K562 (cell line): Measurements from ENCODE around the gene LZTS2. TPM values are rescaled to one million over a fixed set of nuclear protein-coding genes. Genes with fewer than 3 reads are reported as not detected.

ENCODE experiments used
- ATAC-seq: fragments of 200-7000 bp; cut with Tn5 transposase; 3 replicates; pipeline ENCODE4 v1.9.1; 2020; ENCODE audit warnings: moderate library complexity
- BruUV-seq: library from RNA; stranded (reverse); fragments of 400-500 nt; replicated peaks from 2 replicates; lab custom pipeline; 2021; lab: Mats Ljungman, UMichigan
- CTCF ChIA-PET: fragments of 300-600 bp; formaldehyde crosslinking; extraction: SDS; loops from one replicate; lab custom pipeline; 2021; ENCODE audit warnings: low intra/inter-chr PET ratio; lab: Yijun Ruan, JAX
- POLR2A ChIA-PET: fragments of 300-600, 350-650 bp; sonication (Branson Sonifier 250); formaldehyde crosslinking; extraction: SDS; loops from one replicate; lab custom pipeline; 2021; ENCODE audit warnings: antibody characterized with exemption, inconsistent platforms; lab: Yijun Ruan, JAX
- DNase-seq, 4 experiments: peaks; one replicate each; pipeline versions ENCODE4 v3.0.0 to v3.0.0-alpha.2; 2011 to 2018; ENCODE audit warnings: low spot score in 3 of 4, mixed read lengths in 3 of 4; ENCODE audit errors: extremely low read depth in 1 of 4
- FAIRE-seq: peaks from 2 replicates; lab custom pipeline; 2011; peaks lifted over from hg19 to GRCh38; lab: Jason Lieb, UNC
- H2AFZ ChIP-seq: 2 replicates; pipeline ENCODE4 v1.6.0; 2011; ENCODE audit warnings: low read depth, low read length, control low read depth, inconsistent platforms
- H3K27ac ChIP-seq: fragments of 200-600 bp; 3 replicates; pipeline ENCODE4 v1.8.0; 2011; ENCODE audit warnings: low read depth, mild to moderate bottlenecking, control low read depth, inconsistent platforms, low read length, moderate library complexity, mixed read lengths; ENCODE audit errors: extremely low read depth
- H3K27me3 ChIP-seq, 2 experiments: fragments of 300-600 bp in 1 of 2; 2 replicates in 1 of 2; 3 replicates in 1 of 2; pipeline versions ENCODE4 v1.6.0 to v1.8.0; 2011; ENCODE audit warnings: inconsistent platforms in 2 of 2, low read length in 2 of 2, mild to moderate bottlenecking in 1 of 2, mixed read lengths in 1 of 2, moderate library complexity in 1 of 2; ENCODE audit not compliant: control insufficient read depth in 2 of 2, insufficient read depth in 2 of 2
- H3K36me3 ChIP-seq: fragments of 300-600 bp; 3 replicates; pipeline ENCODE4 v1.8.0; 2011; ENCODE audit warnings: mild to moderate bottlenecking, low read length, inconsistent platforms; ENCODE audit not compliant: control insufficient read depth, insufficient read depth
- H3K4me1 ChIP-seq, 2 experiments: fragments of 200-600 bp in 1 of 2; replicated peaks in 1 of 2; 2 replicates in 1 of 2; 3 replicates in 1 of 2; pipeline versions ENCODE4 v1.5.1 to v1.8.0; 2011; ENCODE audit warnings: inconsistent platforms in 2 of 2, low read length in 2 of 2, mild to moderate bottlenecking in 1 of 2, mixed read lengths in 1 of 2, moderate library complexity in 1 of 2; ENCODE audit not compliant: control insufficient read depth in 2 of 2, insufficient read depth in 2 of 2
- H3K4me2 ChIP-seq: 2 replicates; pipeline ENCODE4 v1.6.1; 2011; ENCODE audit warnings: low read length, control low read depth, inconsistent platforms, mixed read lengths; ENCODE audit not compliant: insufficient read depth
- H3K4me3 ChIP-seq: fragments of 200-600 bp; sonication (generic), shearing (Covaris generic); 2 replicates; pipeline ENCODE4 v1.5.1; 2016; ENCODE audit warnings: control low read depth, inconsistent platforms
- H3K79me2 ChIP-seq: fragments of 200-600 bp; 3 replicates; pipeline ENCODE4 v1.8.0; 2011; ENCODE audit warnings: low read length, inconsistent platforms; ENCODE audit not compliant: control insufficient read depth, insufficient read depth
- H3K9ac ChIP-seq, 2 experiments: 2 replicates each; pipeline versions ENCODE4 v1.6.0 to v1.6.1; 2011; ENCODE audit warnings: low read depth in 2 of 2, low read length in 2 of 2, control low read depth in 1 of 2, inconsistent platforms in 1 of 2, mild to moderate bottlenecking in 1 of 2, mixed read lengths in 1 of 2; ENCODE audit not compliant: insufficient read depth in 1 of 2
- H3K9me1 ChIP-seq: one replicate; pipeline ENCODE4 v1.6.0; 2011; ENCODE audit warnings: inconsistent platforms, mild to moderate bottlenecking, low read length, moderate library complexity; ENCODE audit not compliant: control insufficient read depth, insufficient read depth
- H3K9me3 ChIP-seq: replicated peaks from 2 replicates; pipeline ENCODE4 v1.5.1; 2011; ENCODE audit warnings: low read depth, low read length, inconsistent platforms; ENCODE audit not compliant: control insufficient read depth, insufficient read depth
- H4K20me1 ChIP-seq: replicated peaks from 2 replicates; pipeline ENCODE4 v1.6.1; 2011; ENCODE audit warnings: low read length, inconsistent platforms, mixed read lengths; ENCODE audit not compliant: control insufficient read depth, insufficient read depth
- ARID4B ChIP-seq: sonication (generic); formaldehyde crosslinking; IDR thresholded peaks from 2 replicates; pipeline ENCODE4 v1.8.0; 2022; ENCODE audit warnings: mild to moderate bottlenecking, missing genetic modification reagents
- CREB3L1 ChIP-seq: fragments of 450-650 bp; IDR thresholded peaks from 2 replicates; pipeline ENCODE4 v1.6.1; 2014; ENCODE audit warnings: low read depth, mild to moderate bottlenecking, moderate library complexity, borderline replicate concordance
- CTCF ChIP-seq, 3 experiments: IDR thresholded peaks in 2 of 3; conservative IDR thresholded peaks in 1 of 3; 2 replicates each; pipeline ENCODE4 v1.5.1; 2011 to 2012; ENCODE audit warnings: low read length in 3 of 3, mild to moderate bottlenecking in 3 of 3, control low read depth in 2 of 3, improper control_type of control experiment in 1 of 3, inconsistent platforms in 1 of 3, low read depth in 1 of 3, mixed read lengths in 1 of 3, moderate library complexity in 1 of 3; ENCODE audit not compliant: insufficient read depth in 2 of 3
- CXXC5 ChIP-seq: fragments of 250-450 bp; sonication (Bioruptor Pico); IDR thresholded peaks from 2 replicates; pipeline ENCODE4 v1.8.0; 2022; ENCODE audit warnings: inconsistent platforms, mild to moderate bottlenecking, moderate library complexity
- MCM7 ChIP-seq, 2 experiments: fragments of 450-650 bp; IDR thresholded peaks; 2 replicates each; pipeline ENCODE4 v1.6.1; 2016 to 2018
- POLR2G ChIP-seq: fragments of 200-400 bp; formaldehyde crosslinking; IDR thresholded peaks from 2 replicates; pipeline ENCODE4 v1.6.1; 2017; ENCODE audit warnings: low read depth, mild to moderate bottlenecking, antibody characterized with exemption, low read length, moderate library complexity
- SMC3 ChIP-seq: conservative IDR thresholded peaks from 2 replicates; pipeline ENCODE4 v1.6.1; 2011; ENCODE audit warnings: low read depth, low read length, improper control_type of control experiment; ENCODE audit not compliant: insufficient read depth
- YY1 ChIP-seq, 3 experiments: IDR thresholded peaks; 2 replicates each; pipeline ENCODE4 v1.6.1; 2011; ENCODE audit warnings: low read length in 2 of 3, mild to moderate bottlenecking in 2 of 3, moderate library complexity in 2 of 3, borderline replicate concordance in 1 of 3, control low read depth in 1 of 3, low read depth in 1 of 3; ENCODE audit not compliant: insufficient read depth in 3 of 3, insufficient replicate concordance in 2 of 3, control insufficient read depth in 1 of 3, insufficient read length in 1 of 3; ENCODE audit errors: extremely low read depth in 1 of 3
- ZFX ChIP-seq: sonication (generic); formaldehyde crosslinking; IDR thresholded peaks from 2 replicates; pipeline ENCODE4 v1.8.0; 2022; ENCODE audit warnings: mild to moderate bottlenecking, missing genetic modification reagents, moderate library complexity
- WGBS: fragments of 100-300 bp; shearing (Covaris generic); methylation state at CpG from one replicate; pipeline ENCODE4 v1.1.6; 2016; ENCODE audit warnings: low coverage, mixed read lengths; ENCODE audit not compliant: insufficient coverage; ENCODE audit errors: missing lambda C conversion rate; 5-methylcytosine and 5-hydroxymethylcytosine counted together
- in situ Hi-C: fragments of 300-500 bp; cut with MboI; formaldehyde crosslinking; loops from 4 replicates; pipeline ENCODE4 v1.15.0; 2018; ENCODE audit warnings: inconsistent platforms, mixed read lengths
- intact Hi-C: fragments of 100-400 bp; cut with micrococcal nuclease; formaldehyde crosslinking; loops from 2 replicates; pipeline ENCODE4 v1.14.2; 2022
- polyA plus RNA-seq, 8 experiments: library from polyadenylated mRNA; depleted of rRNA in 4 of 8; stranded (reverse) in 5 of 8; unstranded in 3 of 8; fragments of >200 nt; fragmentation: Nextera tagmentation in 2 of 8; fragmentation: Illumina TruSeq in 1 of 8; extraction: Ambion mirVana in 2 of 8; extraction: Trizol in 1 of 8; gene quantifications; 2 replicates each; pipeline versions ENCODE4 v1.2.1 to v1.2.3, GENCODE V29; 2011 to 2014; ENCODE audit warnings: inconsistent platforms in 1 of 8, missing spikeins in 1 of 8
- total RNA-seq, 7 experiments: library from RNA; depleted of rRNA in 6 of 7; stranded (reverse); fragments of >200 nt in 6 of 7; fragmentation: Illumina TruSeq in 2 of 7; extraction: Trizol in 2 of 7; gene quantifications; 2 replicates each; pipeline versions ENCODE4 v1.2.1 to v1.2.3, GENCODE V29; 2011 to 2021; ENCODE audit warnings: low replicate concordance in 1 of 7

Gene LZTS2
- total and polyA plus RNA-seq, 9 of the 15 experiments (the other 6 are each of a cell fraction or from before 2014, with no cell fraction given) = 0.23 to 42.5 (median 14.7) TPM

GRCh38 chr10:100969187-100970075, 30.2 kb upstream of the LZTS2 start, which contains the start of gene SEMA4G:
Gene SEMA4G, plus strand, starts transcription at chr10:100969504. Its CDS starts 3,409 bp downstream, at chr10:100972913.
- ATAC-seq = peak; percentile 95
- Histone ChIP-seq H3K9me1 (no peaks in the 10 kb centered on the region), H3K9ac (peak within 1 kb of the TSS; percentile 57 to 89), H3K79me2 (no peaks in the 10 kb centered on the region), H3K36me3 (peaks cover 4% of the 10 kb centered on the region; the same call in 1 of the 3 replicates), H3K9me3 (no peaks in the 10 kb centered on the region), H3K4me3 (peak within 1 kb of the TSS; percentile 52), H3K4me2 (peak within 1 kb of the TSS; percentile 87), H3K4me1 (peaks cover 12 to 14% of the 10 kb centered on the region in 2 experiments), H3K27ac (no peak within 1 kb of the TSS), H3K27me3 (no peaks in the 10 kb centered on the region), H4K20me1 (no peaks in the 10 kb centered on the region), H2AFZ (peak within 1 kb of the TSS; percentile 97)
- intact Hi-C loops = no loop called here
- 1% methylated on average over 45 of the region's 70 CpGs for WGBS
- BruUV-seq = no TSS peak
- CTCF ChIA-PET = no interaction called here
- no peak for FAIRE-seq
- peak; percentile 66 to 84 (median 80) for DNase-seq
- in situ Hi-C loops = no loop called here
- POLR2A ChIA-PET = interaction anchor here (1.1 kb wide), 1 partner anchor 11 kb away, joined by 4 read pairs; no protein-coding TSS in a partner anchor
- TF ChIP-seq CXXC5 (CRISPR knock-in tag) (0 out of 2 replicates have a peak, but pooled peaks have one; percentile 34), MCM7 (IDR thresholded peaks at IDR 0.05) (no peak), ARID4B (CRISPR knock-in tag) (0 out of 2 replicates have a peak, but pooled peaks have one; percentile 30), SMC3 (0 out of 2 replicates have a peak, but pooled peaks have one; percentile 41), CREB3L1 (peak; percentile 47; the same call in 1 of the 2 replicates), CTCF (IDR thresholded peaks at IDR 0.05 in 2 of 3, conservative IDR thresholded peaks at IDR 0.05 in 1 of 3; ENCODE audit: insufficient read depth in 2 of 3, low read depth in 1 of 3, low read length in 3 of 3) (peak; percentile 57 to 71 (median 67)), YY1 (IDR thresholded peaks at IDR 0.05; ENCODE audit: borderline replicate concordance in 1 of 3, control insufficient read depth in 1 of 3, extremely low read depth in 1 of 3, insufficient read depth in 3 of 3, insufficient read length in 1 of 3, insufficient replicate concordance in 2 of 3, low read depth in 1 of 3, low read length in 2 of 3) (peak in 1 of 3 experiments; percentile 30), POLR2G (peak; percentile 64), ZFX (peak; percentile 9; the same call in 1 of the 2 replicates)
